ENCODE measurements around the gene EXOC3L2. TPM values are rescaled to one million over a fixed set of nuclear protein-coding genes. Genes with fewer than 3 reads are reported as not detected.
A peak's percentile ranks its signal among the peaks of the same experiment; 100 is the strongest.
"Not testable (repeated sequence)": the region's sequence is repeated elsewhere in the genome, so short reads cannot be mapped to it uniquely, and the experiment has no call there.

The EXOC3L2 gene
- total and polyA plus RNA-seq, 9 donors: 0.93 to 2.0 (median 1.7) TPM

DNA sequence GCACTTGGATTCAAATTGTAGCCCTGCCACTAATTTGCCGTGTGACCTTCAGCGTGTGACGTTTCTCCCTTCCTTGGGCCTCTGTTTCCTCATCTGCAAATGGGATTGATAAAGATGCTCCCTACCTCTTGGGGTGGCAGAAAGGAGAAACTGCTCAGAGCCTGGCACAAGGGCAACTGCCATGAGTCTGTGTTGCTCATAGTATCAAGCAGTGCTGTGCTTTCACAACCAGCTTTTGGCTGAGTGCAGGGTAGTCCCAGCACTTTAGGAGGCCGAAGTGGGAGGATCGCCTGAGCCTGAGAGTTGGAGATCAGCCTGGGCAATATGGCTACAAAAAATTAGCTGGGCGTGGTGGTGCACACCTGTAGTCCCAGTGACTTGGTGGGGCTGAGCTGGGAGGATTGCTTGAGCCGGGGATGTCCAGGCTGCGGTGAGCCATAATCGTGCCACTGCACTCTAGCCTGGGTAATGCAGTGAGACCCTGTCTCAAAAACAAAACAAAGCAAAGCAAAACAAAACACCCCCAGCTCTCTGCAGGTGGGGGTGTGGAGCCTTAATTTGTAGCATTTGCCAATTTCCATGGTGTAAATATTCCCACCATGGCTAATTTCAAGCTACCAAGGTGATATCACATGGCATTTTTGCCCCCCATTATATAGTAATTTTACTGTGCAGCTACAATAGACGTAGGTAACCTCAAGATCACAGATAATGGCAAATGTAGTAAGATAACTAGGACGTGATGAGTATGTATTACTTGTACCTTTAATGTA is 4.2 kb upstream of the EXOC3L2 start:
- no peak for DNase-seq
- H3K9me3 ChIP-seq (replicated peaks; ENCODE audit: control insufficient read depth, low read depth, low read length): no peaks in the 10 kb centered on the region
- peaks cover 41% of the 10 kb centered on the region for H3K4me1 ChIP-seq (ENCODE audit: control insufficient read depth, insufficient read depth, low read length)
- H3K27me3 ChIP-seq (ENCODE audit: control insufficient read depth, insufficient read depth, low read length): peaks cover 3% of the 10 kb centered on the region
- peaks cover 6% of the 10 kb centered on the region for H3K36me3 ChIP-seq (ENCODE audit: control insufficient read depth, insufficient read depth, low read length)
- 52% methylated on average over 6 of the region's 11 CpGs for WGBS (ENCODE audit: insufficient coverage)
- H3K27ac ChIP-seq (ENCODE audit: low read length): no peak overlapping the region
- H3K4me3 ChIP-seq (ENCODE audit: low read length): no peak overlapping the region

DNA sequence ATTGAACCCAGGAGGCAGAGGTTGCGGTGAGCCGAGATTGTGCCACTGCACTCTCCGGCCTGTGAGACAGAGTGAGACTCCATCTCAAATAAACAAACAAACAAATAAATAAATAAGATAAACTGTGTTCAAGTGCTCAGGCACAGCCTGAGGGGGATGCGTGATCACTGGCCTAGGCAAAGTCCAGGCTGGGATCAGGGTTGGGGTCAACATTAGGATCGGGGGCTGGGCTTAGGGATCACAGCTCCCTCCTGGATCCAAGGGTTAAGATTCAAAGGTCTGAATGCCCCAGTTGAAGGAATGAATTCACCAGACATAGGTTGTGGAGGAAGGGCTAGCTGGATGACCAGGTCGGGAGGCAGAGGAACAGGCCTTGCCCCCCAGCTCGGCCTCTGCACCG is 1.9 kb upstream of the EXOC3L2 start:
- H3K36me3 ChIP-seq (ENCODE audit: control insufficient read depth, insufficient read depth, low read length): no peaks in the 10 kb centered on the region
- no peaks in the 10 kb centered on the region for H3K9me3 ChIP-seq (replicated peaks; ENCODE audit: control insufficient read depth, low read depth, low read length)
- no peak for DNase-seq
- no peak overlapping the region for H3K4me3 ChIP-seq (ENCODE audit: low read length)
- WGBS (ENCODE audit: insufficient coverage): 100% methylated on average over 2 of the region's 8 CpGs
- H3K4me1 ChIP-seq (ENCODE audit: control insufficient read depth, insufficient read depth, low read length): peaks cover 19% of the 10 kb centered on the region
- H3K27ac ChIP-seq (ENCODE audit: low read length): no peak overlapping the region
- peaks cover 3% of the 10 kb centered on the region for H3K27me3 ChIP-seq (ENCODE audit: control insufficient read depth, insufficient read depth, low read length)

DNA sequence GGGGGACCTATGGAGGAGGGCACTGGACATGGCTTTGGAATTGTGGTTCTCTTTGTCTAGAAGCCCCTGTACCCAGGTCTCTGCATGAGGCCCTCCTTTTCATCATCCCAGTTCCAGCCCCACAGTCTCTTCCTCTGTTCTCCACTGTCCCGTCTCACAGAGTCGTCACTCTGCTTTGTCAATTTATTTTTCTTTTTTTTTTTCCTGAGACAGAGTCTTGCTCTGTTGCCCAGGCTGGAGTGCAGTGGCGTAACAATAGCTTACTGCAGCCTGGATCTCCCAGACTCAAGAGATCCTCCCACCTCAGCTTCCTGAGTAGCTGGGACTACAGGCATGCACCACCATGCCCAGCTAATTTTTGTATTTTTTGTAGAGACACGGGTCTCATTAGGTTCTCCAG is 619 bp upstream of the EXOC3L2 start:
- Histone ChIP-seq H3K4me3 (ENCODE audit: low read length) (no peak overlapping the region), H3K27ac (ENCODE audit: low read length) (peak overlapping the region; percentile 71), H3K9me3 (replicated peaks; ENCODE audit: control insufficient read depth, low read depth, low read length) (no peaks in the 10 kb centered on the region), H3K27me3 (ENCODE audit: control insufficient read depth, insufficient read depth, low read length) (peaks cover 3% of the 10 kb centered on the region), H3K36me3 (ENCODE audit: control insufficient read depth, insufficient read depth, low read length) (no peaks in the 10 kb centered on the region), H3K4me1 (ENCODE audit: control insufficient read depth, insufficient read depth, low read length) (peaks cover 17% of the 10 kb centered on the region)
- no peak for DNase-seq
- 41% methylated on average over 3 of the region's 4 CpGs for WGBS (ENCODE audit: insufficient coverage)

DNA sequence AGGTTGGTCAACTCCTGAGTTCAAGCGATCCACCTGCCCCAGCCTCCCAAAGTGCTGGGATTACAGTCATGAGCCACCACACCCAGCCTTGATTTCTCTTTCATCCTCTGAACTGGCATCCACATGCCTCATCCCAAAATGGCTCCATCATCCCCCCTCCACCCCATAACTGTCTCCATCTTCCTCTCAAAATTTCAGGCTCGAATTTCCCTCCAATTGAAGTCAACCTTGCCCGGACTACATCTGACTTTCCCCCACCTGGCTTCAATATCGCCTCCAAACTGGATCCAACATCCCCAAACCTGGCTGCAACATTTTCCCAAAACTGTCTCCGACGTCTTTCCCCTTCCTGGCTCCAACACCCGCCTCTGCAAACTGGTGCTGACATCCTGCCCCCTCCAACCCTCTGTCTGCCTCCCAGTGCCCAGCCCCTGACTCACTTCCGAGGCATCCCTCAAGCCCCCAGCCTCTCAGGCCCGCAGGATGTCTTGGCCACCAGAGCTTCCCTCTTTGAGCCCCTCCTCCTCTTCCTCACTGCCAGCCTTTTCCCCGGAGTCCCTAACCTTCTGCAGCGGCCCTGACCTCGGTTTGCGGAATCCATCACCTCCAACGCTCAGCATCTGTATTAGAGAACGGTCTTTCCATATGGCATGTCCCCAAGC is 943 bp downstream of the EXOC3L2 start:
- 43% methylated on average over 15 of the region's 15 CpGs for WGBS (ENCODE audit: insufficient coverage)
- Histone ChIP-seq H3K27ac (ENCODE audit: low read length) (no peak overlapping the region), H3K4me3 (ENCODE audit: low read length) (no peak overlapping the region), H3K4me1 (ENCODE audit: control insufficient read depth, insufficient read depth, low read length) (peaks cover 7% of the 10 kb centered on the region), H3K27me3 (ENCODE audit: control insufficient read depth, insufficient read depth, low read length) (peaks cover 3% of the 10 kb centered on the region), H3K9me3 (replicated peaks; ENCODE audit: control insufficient read depth, low read depth, low read length) (no peaks in the 10 kb centered on the region), H3K36me3 (ENCODE audit: control insufficient read depth, insufficient read depth, low read length) (no peaks in the 10 kb centered on the region)
- no peak for DNase-seq

DNA sequence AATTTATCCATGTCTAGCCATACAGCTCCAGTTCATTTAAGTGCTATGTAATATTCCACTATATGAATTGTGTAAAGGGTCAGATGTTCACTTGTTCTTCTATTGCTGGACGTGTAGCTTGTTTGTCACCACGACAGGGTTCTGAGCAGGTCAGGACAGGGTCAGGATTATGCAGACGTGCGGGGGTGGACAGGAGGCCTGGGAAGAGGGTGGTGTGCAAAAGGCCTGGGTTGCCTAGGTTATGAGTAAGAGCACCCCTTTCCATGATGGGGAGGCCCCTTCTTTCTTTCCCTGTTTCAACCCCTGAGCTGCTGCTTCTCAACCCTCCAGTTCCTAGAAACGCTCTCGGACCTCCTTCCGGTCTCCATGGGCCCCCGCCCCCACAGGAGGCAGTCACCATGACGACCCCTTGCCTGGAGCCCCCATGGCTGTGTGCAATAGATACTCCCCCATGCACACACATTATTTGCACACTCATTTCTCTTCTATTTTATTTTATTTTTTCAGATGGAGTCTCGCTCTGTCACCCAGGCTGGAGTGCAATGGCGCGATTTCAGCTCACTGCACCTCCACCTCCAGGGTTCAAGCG is 2.0 kb downstream of the EXOC3L2 start:
- peaks cover 7% of the 10 kb centered on the region for H3K4me1 ChIP-seq (ENCODE audit: control insufficient read depth, insufficient read depth, low read length)
- H3K36me3 ChIP-seq (ENCODE audit: control insufficient read depth, insufficient read depth, low read length): no peaks in the 10 kb centered on the region
- no peak overlapping the region for H3K4me3 ChIP-seq (ENCODE audit: low read length)
- no peak for DNase-seq
- no peaks in the 10 kb centered on the region for H3K9me3 ChIP-seq (replicated peaks; ENCODE audit: control insufficient read depth, low read depth, low read length)
- 61% methylated on average over 11 of the region's 13 CpGs for WGBS (ENCODE audit: insufficient coverage)
- H3K27me3 ChIP-seq (ENCODE audit: control insufficient read depth, insufficient read depth, low read length): peaks cover 4% of the 10 kb centered on the region
- no peak overlapping the region for H3K27ac ChIP-seq (ENCODE audit: low read length)

DNA sequence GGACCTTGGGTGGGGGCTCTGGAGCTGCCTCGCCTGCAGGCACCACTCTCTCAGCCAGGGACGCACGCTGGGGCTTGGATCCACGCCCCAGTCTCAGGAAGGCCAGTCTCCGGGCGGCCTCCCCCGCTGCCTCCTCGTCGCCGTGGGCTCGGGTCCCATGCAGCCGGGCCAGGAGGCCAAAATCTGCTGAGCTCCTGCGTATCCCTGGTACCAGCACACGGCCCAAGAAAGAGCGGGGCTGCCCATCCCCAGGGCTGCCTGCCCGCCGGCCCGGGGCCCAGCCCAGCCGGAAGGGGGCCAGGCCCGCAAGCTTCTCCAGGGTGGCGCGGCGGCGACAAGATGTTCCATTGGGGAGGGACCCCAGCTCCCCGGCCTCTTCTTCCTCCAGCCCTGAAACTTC is 6.7 kb downstream of the EXOC3L2 start:
- H3K9me3 ChIP-seq (replicated peaks; ENCODE audit: control insufficient read depth, low read depth, low read length): no peaks in the 10 kb centered on the region
- 76% methylated on average over 16 of the region's 25 CpGs for WGBS (ENCODE audit: insufficient coverage)
- DNase-seq: no peak
- H3K27ac ChIP-seq (ENCODE audit: low read length): no peak overlapping the region
- peaks cover 39% of the 10 kb centered on the region for H3K27me3 ChIP-seq (ENCODE audit: control insufficient read depth, insufficient read depth, low read length)
- H3K36me3 ChIP-seq (ENCODE audit: control insufficient read depth, insufficient read depth, low read length): no peaks in the 10 kb centered on the region
- peaks cover 5% of the 10 kb centered on the region for H3K4me1 ChIP-seq (ENCODE audit: control insufficient read depth, insufficient read depth, low read length)
- no peak overlapping the region for H3K4me3 ChIP-seq (ENCODE audit: low read length)

DNA sequence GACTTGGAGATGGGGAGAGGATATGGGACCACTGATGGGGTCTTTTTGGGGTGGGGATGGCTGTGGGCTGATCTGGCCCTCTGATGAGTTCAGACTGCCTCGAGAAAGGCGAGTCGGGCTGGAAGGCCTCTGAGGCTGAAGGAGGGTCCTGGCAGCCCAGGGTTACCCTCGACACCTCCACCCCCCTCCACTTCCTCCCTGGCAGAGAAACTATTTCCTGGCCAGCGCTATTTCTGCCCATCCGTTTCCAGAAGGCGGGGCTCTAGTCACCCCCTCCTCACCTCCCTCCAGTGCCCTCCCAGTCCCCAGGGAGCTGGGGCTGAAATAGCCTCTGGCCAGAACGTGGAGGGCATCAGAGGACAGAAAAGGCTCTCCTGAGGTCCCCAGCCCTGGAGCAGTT is 9.7 kb downstream of the EXOC3L2 start:
- no peak for DNase-seq
- 12% methylated on average over 4 of the region's 8 CpGs for WGBS (ENCODE audit: insufficient coverage)
- Histone ChIP-seq H3K27me3 (ENCODE audit: control insufficient read depth, insufficient read depth, low read length) (peaks cover 57% of the 10 kb centered on the region), H3K4me1 (ENCODE audit: control insufficient read depth, insufficient read depth, low read length) (peaks cover 5% of the 10 kb centered on the region), H3K4me3 (ENCODE audit: low read length) (no peak overlapping the region), H3K36me3 (ENCODE audit: control insufficient read depth, insufficient read depth, low read length) (no peaks in the 10 kb centered on the region), H3K9me3 (replicated peaks; ENCODE audit: control insufficient read depth, low read depth, low read length) (no peaks in the 10 kb centered on the region), H3K27ac (ENCODE audit: low read length) (no peak overlapping the region)

DNA sequence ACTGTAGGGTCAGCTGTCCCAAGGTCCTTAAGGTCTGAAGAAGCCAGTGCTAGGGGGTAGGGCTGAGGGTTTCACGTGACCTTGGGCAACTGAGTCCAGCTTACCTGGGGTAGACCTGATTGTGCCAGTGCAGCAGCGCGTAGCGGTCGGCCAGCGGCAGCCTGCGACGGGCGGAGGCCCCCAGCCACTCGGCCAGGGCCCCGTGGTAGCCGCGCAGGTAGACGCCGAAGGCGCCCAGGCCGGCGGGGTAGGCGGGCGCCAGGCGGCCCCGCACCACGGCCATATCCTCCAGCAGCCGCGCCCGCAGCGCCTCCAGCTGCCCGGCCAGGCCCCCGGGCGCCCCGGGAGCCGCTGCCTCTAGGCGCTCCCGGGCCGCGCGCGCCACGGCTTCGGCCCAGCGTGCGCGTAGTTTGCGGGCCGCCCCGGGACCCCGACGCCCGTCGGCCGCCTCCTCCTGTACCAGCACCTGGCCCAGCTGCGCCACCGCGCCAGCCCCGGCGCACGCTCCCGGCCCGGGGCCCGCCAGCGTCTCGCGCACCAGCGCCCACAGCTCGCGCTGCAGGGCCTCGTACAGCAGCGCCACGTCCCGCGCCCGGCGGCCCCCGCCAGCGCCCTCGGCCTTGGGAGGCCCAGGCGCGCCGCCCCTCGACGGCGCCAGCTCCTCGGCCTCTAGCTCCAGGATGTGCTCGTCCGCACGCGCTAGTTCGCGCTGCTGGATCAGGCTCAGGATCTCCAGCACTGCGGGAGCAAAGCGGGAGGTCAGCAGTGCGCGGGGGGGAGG is 10.9 kb downstream of the EXOC3L2 start:
- no peaks in the 10 kb centered on the region for H3K36me3 ChIP-seq (ENCODE audit: control insufficient read depth, insufficient read depth, low read length)
- no peak overlapping the region for H3K4me3 ChIP-seq (ENCODE audit: low read length)
- H3K27ac ChIP-seq (ENCODE audit: low read length): no peak overlapping the region
- DNase-seq: no peak
- WGBS (ENCODE audit: insufficient coverage): 13% methylated on average over 93 of the region's 93 CpGs
- peaks cover 5% of the 10 kb centered on the region for H3K4me1 ChIP-seq (ENCODE audit: control insufficient read depth, insufficient read depth, low read length)
- H3K27me3 ChIP-seq (ENCODE audit: control insufficient read depth, insufficient read depth, low read length): peaks cover 57% of the 10 kb centered on the region
- H3K9me3 ChIP-seq (replicated peaks; ENCODE audit: control insufficient read depth, low read depth, low read length): no peaks in the 10 kb centered on the region

DNA sequence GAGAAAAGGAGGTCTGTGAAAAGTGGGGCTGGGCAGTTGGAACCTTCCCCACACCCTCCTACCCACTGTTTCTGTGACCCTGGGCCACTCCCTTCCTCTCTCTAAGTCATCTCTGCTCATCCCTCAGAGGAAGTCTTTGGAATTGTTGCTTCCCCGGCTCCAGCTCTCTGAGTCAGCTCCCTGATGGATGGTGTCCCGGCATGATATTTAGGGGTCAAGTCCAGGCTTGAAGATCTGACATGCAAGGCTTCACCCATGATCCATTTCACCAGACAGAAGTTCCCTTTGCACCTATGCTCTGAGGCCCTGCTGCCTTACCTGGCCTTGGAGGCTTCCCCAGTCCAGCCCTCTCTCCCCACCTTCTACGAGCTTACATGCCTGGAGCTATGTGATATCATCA is 13.3 kb downstream of the EXOC3L2 start:
- no peaks in the 10 kb centered on the region for H3K36me3 ChIP-seq (ENCODE audit: control insufficient read depth, insufficient read depth, low read length)
- DNase-seq: no peak
- no peak overlapping the region for H3K27ac ChIP-seq (ENCODE audit: low read length)
- no peak overlapping the region for H3K4me3 ChIP-seq (ENCODE audit: low read length)
- H3K27me3 ChIP-seq (ENCODE audit: control insufficient read depth, insufficient read depth, low read length): peaks cover 47% of the 10 kb centered on the region
- WGBS (ENCODE audit: insufficient coverage): 73% methylated on average over 2 of the region's 3 CpGs
- H3K4me1 ChIP-seq (ENCODE audit: control insufficient read depth, insufficient read depth, low read length): peaks cover 5% of the 10 kb centered on the region
- H3K9me3 ChIP-seq (replicated peaks; ENCODE audit: control insufficient read depth, low read depth, low read length): no peaks in the 10 kb centered on the region

DNA sequence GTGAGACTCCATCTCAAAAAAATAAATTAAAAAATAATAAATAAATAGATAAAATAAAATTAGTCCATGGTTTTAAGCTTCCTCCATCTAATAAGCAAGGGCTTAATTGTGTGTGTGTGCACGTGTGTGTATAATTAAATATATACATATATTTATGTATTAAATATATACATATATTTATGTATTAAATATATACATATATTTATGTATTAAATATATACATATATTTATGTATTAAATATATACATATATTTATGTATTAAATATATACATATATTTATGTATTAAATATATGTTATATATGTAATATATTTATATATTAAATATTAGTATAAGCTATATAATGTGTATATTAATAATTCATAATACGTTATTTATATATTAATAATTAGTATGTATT is 16.2 kb downstream of the EXOC3L2 start:
- H3K27ac ChIP-seq (ENCODE audit: low read length); H3K4me3 ChIP-seq (ENCODE audit: low read length); DNase-seq; H3K4me1 ChIP-seq (ENCODE audit: control insufficient read depth, insufficient read depth, low read length); H3K36me3 ChIP-seq (ENCODE audit: control insufficient read depth, insufficient read depth, low read length); H3K9me3 ChIP-seq (replicated peaks; ENCODE audit: control insufficient read depth, low read depth, low read length): not testable (repeated sequence)
- peaks cover 25% of the 10 kb centered on the region for H3K27me3 ChIP-seq (ENCODE audit: control insufficient read depth, insufficient read depth, low read length)
- WGBS (ENCODE audit: insufficient coverage): no CpG with 5 or more reads among the region's 2 CpGs

Data from muscle of leg (tissue), 11 donors.